Mammary epithelial cell (primary cell): ENCODE measurements around the gene ADRM1.

Experiments
- CTCF ChIP-seq, 2 donors: IDR thresholded peaks in 1 of 2; conservative IDR thresholded peaks in 1 of 2; 2 replicates each; pipeline ENCODE4 v1.5.1; 2011 to 2012; ENCODE audit warnings: inconsistent platforms in 2 of 2, low read length in 2 of 2, mild to moderate bottlenecking in 2 of 2, control low read depth in 1 of 2, low read depth in 1 of 2; ENCODE audit not compliant: insufficient read depth in 1 of 2; ENCODE audit errors: extremely low read depth in 1 of 2
- EZH2 ChIP-seq: IDR thresholded peaks from 2 replicates; pipeline ENCODE4 v1.6.1; 2012; ENCODE audit warnings: low read length, inconsistent platforms, borderline replicate concordance

GRCh38 chr20:62334881-62335280, 32.1 kb downstream of the ADRM1 start:
- no peak for TF ChIP-seq EZH2
- TF ChIP-seq CTCF (conservative IDR thresholded peaks at IDR 0.05 in 1 of 2, IDR thresholded peaks at IDR 0.05 in 1 of 2; ENCODE audit: extremely low read depth in 1 of 2, insufficient read depth in 1 of 2, low read depth in 1 of 2, low read length in 2 of 2) = no peak
